ENCODE measurements around the gene IGF2BP2. TPM values are rescaled to one million over a fixed set of nuclear protein-coding genes. Genes with fewer than 3 reads are reported as not detected.

Gene IGF2BP2
- total and polyA plus RNA-seq, 2 of the 4 experiments (the other 2 are of a cell fraction): 23.4 to 88.2 TPM

- TF ChIP-seq, protein P1, sequence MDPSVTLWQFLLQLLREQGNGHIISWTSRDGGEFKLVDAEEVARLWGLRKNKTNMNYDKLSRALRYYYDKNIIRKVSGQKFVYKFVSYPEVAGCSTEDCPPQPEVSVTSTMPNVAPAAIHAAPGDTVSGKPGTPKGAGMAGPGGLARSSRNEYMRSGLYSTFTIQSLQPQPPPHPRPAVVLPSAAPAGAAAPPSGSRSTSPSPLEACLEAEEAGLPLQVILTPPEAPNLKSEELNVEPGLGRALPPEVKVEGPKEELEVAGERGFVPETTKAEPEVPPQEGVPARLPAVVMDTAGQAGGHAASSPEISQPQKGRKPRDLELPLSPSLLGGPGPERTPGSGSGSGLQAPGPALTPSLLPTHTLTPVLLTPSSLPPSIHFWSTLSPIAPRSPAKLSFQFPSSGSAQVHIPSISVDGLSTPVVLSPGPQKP (IDR thresholded peaks at IDR 0.05; ENCODE audit: borderline replicate concordance, low read depth, low read length): no peak
- TF ChIP-seq CHD1 (IDR thresholded peaks at IDR 0.05; ENCODE audit: low read depth, low read length): no peak
These were observed 31.5 kb downstream of the IGF2BP2 start (continued) for GRCh38 chr3:185793381-185793780.

- no peak overlapping the region for H2AK9ac ChIP-seq (replicated peaks; ENCODE audit: low read depth, low read length, poor library complexity)
- WGBS, 2 experiments (ENCODE audit: extremely low coverage in 2 of 2, insufficient read length in 1 of 2): no CpG with 5 or more reads among the region's 3 CpGs
- H2AFZ ChIP-seq (replicated peaks; ENCODE audit: low read length, poor library complexity): no peak overlapping the region
- intact Hi-C loops (cut with micrococcal nuclease): no loop called here
- H3K4me1 ChIP-seq (ENCODE audit: control insufficient read depth, insufficient read depth, low read length): peaks cover 18% of the 10 kb centered on the region
- no peak overlapping the region for H3K4ac ChIP-seq (ENCODE audit: low read depth, low read length)
- H3K18ac ChIP-seq (ENCODE audit: low read depth, low read length): no peak overlapping the region
- H3K27me3 ChIP-seq (ENCODE audit: control insufficient read depth, insufficient read depth, low read length): no peaks in the 10 kb centered on the region
- H4K8ac ChIP-seq (ENCODE audit: low read depth in 2 of 2, low read length in 2 of 2): no peak overlapping the region
- no peak overlapping the region for H3K4me3 ChIP-seq (ENCODE audit: insufficient read depth, low read depth, low read length)
- no peak overlapping the region for H2BK20ac ChIP-seq (ENCODE audit: low read depth, low read length)
- no peak overlapping the region for H3K14ac ChIP-seq (replicated peaks; ENCODE audit: low read depth, low read length)
- no peak overlapping the region for H2BK5ac ChIP-seq (ENCODE audit: low read depth, low read length, poor library complexity, severe bottlenecking)
- no peaks in the 10 kb centered on the region for H3K9me3 ChIP-seq (ENCODE audit: control insufficient read depth, insufficient read depth, low read length)
- no peak overlapping the region for H2BK120ac ChIP-seq (ENCODE audit: low read depth, low read length)
- POLR2A ChIA-PET (ENCODE audit: unreplicated experiment): no interaction called here
- peaks cover 11 to 92% of the 10 kb centered on the region in 2 experiments; a peak in 2 of 4 replicates for H3K79me1 ChIP-seq (ENCODE audit: low read depth in 1 of 2, low read length in 2 of 2)
- no peak overlapping the region for H3K9ac ChIP-seq (ENCODE audit: low read depth, low read length)
- H3K56ac ChIP-seq (ENCODE audit: extremely low read depth, insufficient read depth, low read length): no peak overlapping the region
- H4K91ac ChIP-seq (ENCODE audit: insufficient read depth, low read depth, low read length): no peak overlapping the region
- BruUV-seq (replicated peaks): no TSS peak
- no peak overlapping the region for H3K27ac ChIP-seq (ENCODE audit: insufficient read depth, low read length)
- H3K36me3 ChIP-seq (ENCODE audit: control insufficient read depth, insufficient read depth, low read length): 0 out of 2 replicates have a peak, but pooled peaks cover 2% of the 10 kb centered on the region
- no peak overlapping the region for H3K4me2 ChIP-seq (ENCODE audit: low read depth, low read length)
- H2AK5ac ChIP-seq (ENCODE audit: low read depth, low read length): no peak overlapping the region
- H4K20me1 ChIP-seq (ENCODE audit: insufficient read depth, low read length): peaks cover 99% of the 10 kb centered on the region
- dilution Hi-C loops (cut with HindIII; ENCODE audit: low sequenced_read_pairs, unreplicated experiment): no loop called here
- no peak overlapping the region for H2BK15ac ChIP-seq (ENCODE audit: low read depth, low read length)
- no peak overlapping the region for H3K23ac ChIP-seq (ENCODE audit: low read depth, low read length)
- CTCF ChIA-PET: no interaction called here
- H4K5ac ChIP-seq (ENCODE audit: low read depth, low read length): no peak overlapping the region
- in situ Hi-C loops (cut with MboI; ENCODE audit: low sequenced_read_pairs): no loop called here
- ATAC-seq (ENCODE audit: low read depth) (no peak), DNase-seq (no peak)
- peaks cover 30% of the 10 kb centered on the region for H3K9me1 ChIP-seq (ENCODE audit: insufficient read depth, low read length)
- TF ChIP-seq NFE2L2 (IDR thresholded peaks at IDR 0.05; ENCODE audit: low read depth, low read length): no peak
- no peak for TF ChIP-seq RCOR1 (IDR thresholded peaks at IDR 0.05; ENCODE audit: insufficient replicate concordance, low read length)
- TF ChIP-seq RAD21 (IDR thresholded peaks at IDR 0.05; ENCODE audit: low read length): no peak
- no peak for TF ChIP-seq MXI1 (IDR thresholded peaks at IDR 0.05; ENCODE audit: borderline replicate concordance, low read depth, low read length)
- TF ChIP-seq BHLHE40 (IDR thresholded peaks at IDR 0.05; ENCODE audit: low read depth, low read length): no peak
- no peak for TF ChIP-seq FOS (IDR thresholded peaks at IDR 0.05; ENCODE audit: low read depth, low read length)
- no peak for TF ChIP-seq CEBPB (IDR thresholded peaks at IDR 0.05; ENCODE audit: low read depth, low read length)
- TF ChIP-seq POLR2A (IDR thresholded peaks at IDR 0.05; ENCODE audit: low read depth, low read length): no peak
- TF ChIP-seq, protein P1 (IDR thresholded peaks at IDR 0.05; ENCODE audit: borderline replicate concordance, low read depth, low read length): no peak
- no peak for TF ChIP-seq MAFK (IDR thresholded peaks at IDR 0.05; ENCODE audit: low read depth, low read length)
- TF ChIP-seq, protein P2, sequence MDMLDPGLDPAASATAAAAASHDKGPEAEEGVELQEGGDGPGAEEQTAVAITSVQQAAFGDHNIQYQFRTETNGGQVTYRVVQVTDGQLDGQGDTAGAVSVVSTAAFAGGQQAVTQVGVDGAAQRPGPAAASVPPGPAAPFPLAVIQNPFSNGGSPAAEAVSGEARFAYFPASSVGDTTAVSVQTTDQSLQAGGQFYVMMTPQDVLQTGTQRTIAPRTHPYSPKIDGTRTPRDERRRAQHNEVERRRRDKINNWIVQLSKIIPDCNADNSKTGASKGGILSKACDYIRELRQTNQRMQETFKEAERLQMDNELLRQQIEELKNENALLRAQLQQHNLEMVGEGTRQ (IDR thresholded peaks at IDR 0.05; ENCODE audit: low read depth, low read length): no peak
- TF ChIP-seq, protein P3, sequence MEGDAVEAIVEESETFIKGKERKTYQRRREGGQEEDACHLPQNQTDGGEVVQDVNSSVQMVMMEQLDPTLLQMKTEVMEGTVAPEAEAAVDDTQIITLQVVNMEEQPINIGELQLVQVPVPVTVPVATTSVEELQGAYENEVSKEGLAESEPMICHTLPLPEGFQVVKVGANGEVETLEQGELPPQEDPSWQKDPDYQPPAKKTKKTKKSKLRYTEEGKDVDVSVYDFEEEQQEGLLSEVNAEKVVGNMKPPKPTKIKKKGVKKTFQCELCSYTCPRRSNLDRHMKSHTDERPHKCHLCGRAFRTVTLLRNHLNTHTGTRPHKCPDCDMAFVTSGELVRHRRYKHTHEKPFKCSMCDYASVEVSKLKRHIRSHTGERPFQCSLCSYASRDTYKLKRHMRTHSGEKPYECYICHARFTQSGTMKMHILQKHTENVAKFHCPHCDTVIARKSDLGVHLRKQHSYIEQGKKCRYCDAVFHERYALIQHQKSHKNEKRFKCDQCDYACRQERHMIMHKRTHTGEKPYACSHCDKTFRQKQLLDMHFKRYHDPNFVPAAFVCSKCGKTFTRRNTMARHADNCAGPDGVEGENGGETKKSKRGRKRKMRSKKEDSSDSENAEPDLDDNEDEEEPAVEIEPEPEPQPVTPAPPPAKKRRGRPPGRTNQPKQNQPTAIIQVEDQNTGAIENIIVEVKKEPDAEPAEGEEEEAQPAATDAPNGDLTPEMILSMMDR (conservative IDR thresholded peaks at IDR 0.05; ENCODE audit: low read depth, low read length): no peak
These were observed 31.9 kb downstream of the IGF2BP2 start for GRCh38 chr3:185792955-185793354.
